ENCODE measurements around the gene FSCB.

DNA sequence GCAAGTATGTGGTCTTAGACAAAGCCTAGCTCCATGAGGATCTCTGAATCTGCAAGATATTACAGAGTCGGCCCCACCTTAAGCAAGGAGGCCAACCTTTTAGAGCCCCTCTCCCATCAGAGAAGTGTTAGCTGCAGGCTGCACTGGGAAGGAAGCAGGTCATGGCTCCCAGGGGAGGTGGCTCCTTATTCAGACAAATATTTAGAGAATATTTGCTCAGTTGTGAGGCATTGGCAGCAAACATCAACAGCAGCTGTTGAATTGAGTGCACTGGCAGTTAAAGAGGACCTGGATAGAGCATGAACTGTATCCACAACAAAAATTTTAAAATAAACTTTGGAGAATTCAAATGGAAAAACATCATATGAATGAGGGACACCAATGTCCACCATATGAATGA lies 44.7 kb downstream of the FSCB start:
- no peak for TF ChIP-seq POLR2A (IDR thresholded peaks at IDR 0.05)
- TF ChIP-seq, protein P1, sequence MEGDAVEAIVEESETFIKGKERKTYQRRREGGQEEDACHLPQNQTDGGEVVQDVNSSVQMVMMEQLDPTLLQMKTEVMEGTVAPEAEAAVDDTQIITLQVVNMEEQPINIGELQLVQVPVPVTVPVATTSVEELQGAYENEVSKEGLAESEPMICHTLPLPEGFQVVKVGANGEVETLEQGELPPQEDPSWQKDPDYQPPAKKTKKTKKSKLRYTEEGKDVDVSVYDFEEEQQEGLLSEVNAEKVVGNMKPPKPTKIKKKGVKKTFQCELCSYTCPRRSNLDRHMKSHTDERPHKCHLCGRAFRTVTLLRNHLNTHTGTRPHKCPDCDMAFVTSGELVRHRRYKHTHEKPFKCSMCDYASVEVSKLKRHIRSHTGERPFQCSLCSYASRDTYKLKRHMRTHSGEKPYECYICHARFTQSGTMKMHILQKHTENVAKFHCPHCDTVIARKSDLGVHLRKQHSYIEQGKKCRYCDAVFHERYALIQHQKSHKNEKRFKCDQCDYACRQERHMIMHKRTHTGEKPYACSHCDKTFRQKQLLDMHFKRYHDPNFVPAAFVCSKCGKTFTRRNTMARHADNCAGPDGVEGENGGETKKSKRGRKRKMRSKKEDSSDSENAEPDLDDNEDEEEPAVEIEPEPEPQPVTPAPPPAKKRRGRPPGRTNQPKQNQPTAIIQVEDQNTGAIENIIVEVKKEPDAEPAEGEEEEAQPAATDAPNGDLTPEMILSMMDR (IDR thresholded peaks at IDR 0.05): no peak

Data from adrenal gland (tissue), 5 donors.